Measurements from ENCODE around the gene IFITM1. TPM values are rescaled to one million over a fixed set of nuclear protein-coding genes. Genes with fewer than 3 reads are reported as not detected.

Gene IFITM1
- total RNA-seq, 1 donor: 78.1 TPM

DNA sequence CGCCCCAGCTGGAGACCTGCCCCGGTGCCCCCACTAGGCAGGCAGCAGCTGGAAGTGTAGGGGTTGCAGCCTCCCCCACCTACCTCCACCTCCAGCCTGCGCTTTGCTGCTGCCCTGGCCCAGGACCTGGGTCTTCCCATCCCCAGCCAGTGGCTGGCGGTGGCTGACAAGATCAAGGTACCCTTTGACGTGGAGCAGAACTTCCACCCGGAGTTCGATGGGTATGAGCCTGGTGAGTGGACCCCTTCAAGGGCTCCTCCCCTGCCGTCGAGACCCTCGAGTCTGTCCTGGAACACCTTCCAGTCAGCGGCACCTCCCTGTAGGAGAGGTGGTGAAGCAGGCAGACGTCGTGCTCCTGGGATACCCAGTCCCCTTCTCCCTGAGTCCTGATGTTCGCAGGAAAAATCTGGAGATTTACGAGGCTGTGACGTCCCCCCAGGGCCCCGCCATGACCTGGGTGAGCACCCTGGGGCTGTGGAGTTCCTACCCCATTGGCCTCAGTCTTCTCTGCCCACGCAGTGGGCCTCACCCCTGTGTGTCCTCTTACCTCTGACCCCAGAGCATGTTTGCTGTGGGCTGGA, 20.5 kb upstream of the IFITM1 start:
- no peak for DNase-seq (ENCODE audit: low read depth in 2 of 3, low spot score in 2 of 3)

DNA sequence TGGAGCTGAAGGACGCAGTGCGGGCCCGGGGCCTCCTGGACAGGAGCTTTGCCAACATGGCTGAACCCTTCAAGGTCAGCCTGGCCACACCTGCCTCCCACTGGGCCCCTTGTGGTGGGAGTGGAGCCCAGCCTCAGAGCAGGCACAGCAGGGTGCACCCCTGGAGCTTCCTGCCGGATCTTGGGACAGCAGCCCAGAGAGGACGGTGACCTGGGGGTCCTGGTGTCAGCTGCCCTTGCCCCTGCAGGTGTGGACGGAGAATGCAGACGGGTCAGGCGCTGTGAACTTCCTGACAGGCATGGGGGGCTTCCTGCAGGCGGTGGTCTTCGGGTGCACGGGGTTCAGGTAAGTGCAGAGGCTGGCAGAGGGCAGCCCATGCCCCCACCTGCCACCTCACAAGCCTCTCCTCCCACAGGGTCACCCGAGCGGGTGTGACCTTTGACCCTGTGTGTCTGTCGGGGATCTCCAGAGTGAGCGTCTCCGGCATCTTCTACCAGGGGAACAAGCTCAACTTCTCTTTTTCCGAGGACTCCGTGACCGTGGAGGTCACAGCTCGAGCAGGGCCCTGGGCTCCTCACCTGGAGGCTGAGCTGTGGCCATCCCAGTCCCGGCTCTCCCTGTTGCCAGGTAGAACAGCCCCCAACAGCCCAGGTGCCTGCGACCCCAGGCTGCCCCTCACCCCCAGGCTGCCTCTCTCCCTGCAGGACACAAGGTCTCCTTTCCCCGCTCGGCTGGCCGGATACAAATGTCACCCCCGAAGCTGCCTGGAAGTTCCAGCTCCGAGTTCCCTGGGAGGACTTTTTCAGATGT, 19.8 kb upstream of the IFITM1 start:
- DNase-seq (ENCODE audit: low read depth in 2 of 3, low spot score in 2 of 3): no peak

DNA sequence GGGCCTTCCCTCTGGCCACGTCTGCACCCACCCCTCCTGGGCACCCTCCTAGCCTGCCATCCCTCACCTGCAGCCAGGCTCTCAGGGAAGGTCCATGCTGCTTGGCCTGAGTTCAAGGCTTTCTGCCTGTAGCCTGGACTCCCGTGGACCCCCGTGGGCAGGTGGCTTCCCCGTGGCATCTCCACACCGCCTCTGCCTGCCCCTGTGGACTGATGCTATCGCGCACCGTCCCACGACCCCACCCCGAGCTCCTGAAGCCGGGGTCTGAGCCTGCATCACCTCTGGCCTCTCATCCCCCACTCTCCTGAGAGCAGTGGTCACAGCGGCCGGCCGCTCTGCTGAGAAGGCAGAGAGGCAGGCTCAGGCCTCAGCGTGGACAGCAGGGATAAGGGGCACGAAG, 19.1 kb upstream of the IFITM1 start:
- DNase-seq (ENCODE audit: low read depth in 2 of 3, low spot score in 2 of 3): no peak

DNA sequence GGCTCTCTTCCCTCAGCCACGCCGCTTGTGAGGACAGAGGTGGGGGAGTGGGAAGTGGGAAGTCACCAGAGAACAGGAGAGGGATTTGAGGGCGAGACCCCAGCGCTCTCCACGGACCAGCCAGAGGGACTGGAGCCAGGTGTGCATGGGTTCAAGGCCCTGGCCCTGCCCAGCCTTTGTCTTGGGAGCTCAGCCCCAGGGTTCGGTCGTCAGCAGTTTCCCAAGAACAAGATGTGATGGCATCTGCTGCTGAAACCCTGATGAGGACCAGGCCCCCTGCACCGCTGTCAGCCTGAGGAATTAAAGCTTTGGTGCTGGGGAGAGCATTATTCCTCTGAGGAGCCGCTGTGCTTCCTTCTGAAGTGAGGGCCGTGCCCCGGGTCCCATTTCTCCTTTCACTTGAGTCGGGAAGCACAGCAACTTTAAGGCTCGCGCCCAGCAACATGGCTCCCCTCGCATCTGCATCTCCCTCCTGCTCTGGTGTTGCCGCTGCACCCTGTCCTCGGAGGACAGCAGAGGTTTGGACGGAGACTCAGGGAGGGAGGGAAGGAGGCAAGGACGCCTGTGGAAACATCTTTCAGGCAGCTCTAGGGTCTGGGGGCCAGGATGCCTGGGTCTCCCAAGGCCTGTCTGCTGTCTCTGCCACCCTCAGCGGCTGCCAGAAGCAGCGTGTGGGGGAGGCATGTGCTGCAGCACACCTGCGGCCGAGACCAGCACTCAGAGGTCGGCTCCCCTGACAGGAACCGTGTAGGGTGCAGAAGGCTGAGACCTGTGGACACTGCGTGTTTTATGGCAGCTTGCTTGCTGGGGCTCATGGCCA, 18.3 kb upstream of the IFITM1 start:
- DNase-seq (ENCODE audit: low read depth in 2 of 3, low spot score in 2 of 3): no peak

DNA sequence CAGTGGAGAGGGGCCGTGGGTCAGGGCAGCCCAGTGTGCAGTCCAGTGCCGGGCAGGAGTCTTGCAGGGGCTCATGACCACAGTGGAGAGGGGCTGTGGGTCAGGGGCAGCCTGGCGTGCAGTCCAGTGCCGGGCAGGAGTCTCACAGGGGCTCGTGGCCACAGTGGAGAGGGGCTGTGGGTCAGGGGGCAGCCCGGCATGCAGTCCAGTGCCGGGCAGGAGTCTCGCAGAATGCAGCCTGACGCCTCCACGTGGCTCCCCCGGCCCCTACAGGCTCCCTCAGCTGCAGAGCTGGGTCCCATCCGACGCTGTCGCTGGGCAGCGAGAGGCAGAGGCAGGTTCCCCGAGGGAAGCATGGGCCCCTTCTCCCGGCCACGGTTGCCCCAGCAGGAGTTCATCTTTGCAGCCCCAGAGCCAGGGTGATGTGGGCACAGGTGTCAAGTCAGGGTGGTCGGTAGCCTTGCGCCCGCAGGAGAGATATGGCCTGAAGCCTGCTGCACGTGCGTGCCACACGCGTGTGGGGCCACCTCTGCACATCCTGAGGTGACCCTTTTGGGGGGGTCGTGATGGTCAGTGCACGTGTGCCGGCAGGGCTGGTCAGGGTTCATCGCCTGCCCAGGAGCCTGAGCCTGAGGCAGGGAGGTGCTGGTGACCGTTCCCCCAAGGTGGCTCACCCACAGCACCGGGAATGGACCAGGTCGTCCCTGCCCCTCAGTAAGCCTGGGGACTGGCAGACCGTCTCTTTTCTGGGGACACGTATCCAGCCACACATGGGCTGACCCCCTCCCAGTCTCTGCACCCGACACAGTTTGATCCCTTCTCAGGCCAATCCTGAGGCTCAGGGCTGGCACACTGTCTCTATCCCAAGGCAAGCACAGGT, 17.4 kb upstream of the IFITM1 start:
- no peak for DNase-seq (ENCODE audit: low read depth in 2 of 3, low spot score in 2 of 3)

DNA sequence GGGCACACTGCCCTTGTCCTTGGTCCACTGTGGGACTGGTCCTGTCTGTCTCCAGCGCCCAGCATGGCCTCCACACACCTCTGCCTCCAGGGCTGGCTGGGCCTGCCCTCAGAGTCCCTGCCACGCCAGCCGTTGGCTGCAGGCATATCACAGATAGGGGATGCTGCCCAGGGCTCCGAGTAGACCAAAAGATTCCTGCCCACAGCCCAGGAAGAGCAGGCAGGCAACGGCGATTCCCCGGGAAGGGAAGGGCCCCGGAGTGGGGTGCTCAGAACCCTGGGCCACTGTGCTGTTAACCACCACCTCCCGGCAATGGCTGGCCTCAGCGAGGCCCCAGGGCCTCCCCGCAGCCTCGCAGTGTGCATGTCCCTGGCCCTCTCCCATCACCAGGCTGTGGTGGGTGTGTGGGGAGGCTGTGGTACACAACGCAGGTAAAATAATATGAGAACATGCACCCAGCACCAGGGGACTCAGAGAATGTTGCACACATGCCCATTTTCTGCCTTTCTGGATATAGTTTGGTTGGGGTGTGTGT, 16.7 kb upstream of the IFITM1 start:
- no peak for DNase-seq (ENCODE audit: low read depth in 2 of 3, low spot score in 2 of 3)

DNA sequence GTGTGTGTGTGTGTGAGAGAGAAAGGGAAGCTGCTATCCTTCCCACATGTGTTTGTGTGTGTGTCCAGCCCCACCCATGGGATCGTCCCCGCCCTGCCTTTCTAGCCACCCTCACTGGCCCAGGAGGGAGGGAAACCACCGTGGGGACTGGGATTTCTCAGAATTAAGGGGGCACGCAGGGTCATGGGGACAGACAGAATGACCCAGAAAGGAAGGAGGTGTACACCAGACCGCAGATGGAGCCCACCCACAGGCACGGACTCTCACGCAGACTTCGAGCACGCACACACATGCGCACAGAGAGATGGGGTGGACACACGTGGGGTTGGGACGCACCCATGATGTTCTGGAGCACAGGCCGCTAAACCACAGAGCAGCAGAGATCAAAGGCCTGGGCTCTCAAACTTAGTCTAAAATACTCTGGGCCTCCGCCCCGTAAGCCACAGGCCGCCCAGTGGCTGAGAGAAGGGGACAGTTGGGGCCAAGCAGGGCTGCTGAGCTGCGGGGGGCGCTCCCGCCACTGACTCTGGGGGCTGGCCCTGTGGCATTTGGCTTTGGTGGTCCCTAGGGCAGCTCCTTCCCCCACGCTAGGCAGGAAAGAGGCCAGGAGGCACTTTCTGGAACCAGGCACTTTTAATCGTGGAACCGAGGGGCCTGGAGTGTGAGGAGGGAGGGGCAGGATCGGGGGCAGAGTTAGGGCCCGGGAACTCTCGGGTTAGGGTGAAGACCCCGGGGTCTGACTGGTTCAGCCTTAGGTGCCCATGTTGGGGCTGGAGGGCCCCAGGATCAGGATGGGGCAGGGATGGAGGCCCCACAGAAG, 16.0 kb upstream of the IFITM1 start:
- DNase-seq (ENCODE audit: low read depth in 2 of 3, low spot score in 2 of 3): no peak

DNA sequence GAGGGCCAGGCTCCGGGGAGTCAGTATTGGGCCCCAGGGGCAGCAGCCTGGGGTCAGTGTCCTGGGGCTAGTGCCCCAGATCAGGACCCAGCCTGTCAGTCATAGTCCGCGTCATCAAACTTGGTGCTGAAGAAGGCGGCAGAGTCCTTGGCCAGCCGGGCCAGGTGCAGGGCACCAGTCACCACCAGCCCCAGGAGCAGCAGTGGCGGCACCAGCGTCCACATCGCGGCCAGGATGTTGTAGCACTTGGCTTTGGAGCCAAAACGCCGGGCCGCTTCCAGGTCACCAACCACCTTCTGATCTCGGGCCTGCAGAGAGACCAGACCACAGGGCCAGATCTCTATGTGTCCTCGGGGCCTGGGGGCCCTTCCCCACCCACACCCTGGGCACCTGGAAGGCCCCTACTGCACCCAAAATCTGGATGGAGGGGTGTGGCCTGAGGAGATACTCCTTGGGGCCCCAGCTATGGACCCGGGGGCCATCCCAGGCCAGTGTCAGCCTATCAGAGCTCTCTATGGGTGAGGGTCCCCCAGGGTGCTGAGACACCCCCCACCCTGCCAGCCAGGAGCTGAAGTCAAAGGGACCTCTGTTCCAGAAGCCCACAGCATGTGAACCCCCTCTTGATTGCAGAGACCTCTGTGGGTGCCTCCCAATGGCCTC, 15.3 kb upstream of the IFITM1 start:
- no peak for DNase-seq (ENCODE audit: low read depth in 2 of 3, low spot score in 2 of 3)

DNA sequence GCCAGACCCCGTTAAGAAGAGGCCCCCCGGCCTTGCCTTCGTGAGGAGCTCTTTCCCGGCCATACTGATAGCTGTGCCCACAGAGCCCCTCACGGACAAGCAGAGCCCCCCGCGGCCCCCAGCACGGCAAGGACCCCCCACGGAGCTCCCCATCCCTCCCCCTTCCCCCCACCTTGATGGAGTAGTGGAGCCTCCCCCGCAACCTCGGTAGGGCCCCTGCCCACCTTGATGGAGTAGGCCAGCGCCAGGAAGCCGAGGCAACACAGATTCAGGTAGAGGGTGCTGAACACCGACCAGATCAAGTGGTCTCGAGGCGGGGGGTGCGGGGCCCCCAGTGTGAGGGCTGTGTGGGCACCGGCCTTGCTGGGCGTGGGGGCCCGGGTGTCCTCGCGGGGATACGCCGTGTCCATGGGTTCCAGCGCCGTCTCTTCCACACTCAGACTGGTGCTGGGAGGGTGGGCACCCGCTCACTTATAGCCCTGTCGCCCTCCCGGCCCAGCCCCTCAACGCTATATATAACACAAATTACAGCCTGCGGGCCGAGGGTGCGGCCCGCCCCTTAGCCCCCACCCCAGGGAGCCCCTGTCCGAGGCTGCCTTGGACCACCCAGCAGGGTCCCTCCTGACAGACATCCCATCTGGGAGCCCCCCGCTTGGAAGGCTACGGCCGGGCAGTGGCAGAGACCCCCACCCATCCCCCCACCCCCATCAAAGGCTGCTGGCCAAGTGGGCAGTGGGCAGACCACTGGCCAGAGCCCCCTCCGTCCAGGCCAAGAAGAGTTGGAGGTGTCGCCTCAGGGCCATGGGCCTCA, 14.6 kb upstream of the IFITM1 start, which contains the start of gene IFITM5:
Gene IFITM5 (minus strand): TSS at position 446 of the 811 bp plus-strand sequence. CDS start 36 bp downstream, at position 410.
- no peak for DNase-seq (ENCODE audit: low read depth in 2 of 3, low spot score in 2 of 3)

DNA sequence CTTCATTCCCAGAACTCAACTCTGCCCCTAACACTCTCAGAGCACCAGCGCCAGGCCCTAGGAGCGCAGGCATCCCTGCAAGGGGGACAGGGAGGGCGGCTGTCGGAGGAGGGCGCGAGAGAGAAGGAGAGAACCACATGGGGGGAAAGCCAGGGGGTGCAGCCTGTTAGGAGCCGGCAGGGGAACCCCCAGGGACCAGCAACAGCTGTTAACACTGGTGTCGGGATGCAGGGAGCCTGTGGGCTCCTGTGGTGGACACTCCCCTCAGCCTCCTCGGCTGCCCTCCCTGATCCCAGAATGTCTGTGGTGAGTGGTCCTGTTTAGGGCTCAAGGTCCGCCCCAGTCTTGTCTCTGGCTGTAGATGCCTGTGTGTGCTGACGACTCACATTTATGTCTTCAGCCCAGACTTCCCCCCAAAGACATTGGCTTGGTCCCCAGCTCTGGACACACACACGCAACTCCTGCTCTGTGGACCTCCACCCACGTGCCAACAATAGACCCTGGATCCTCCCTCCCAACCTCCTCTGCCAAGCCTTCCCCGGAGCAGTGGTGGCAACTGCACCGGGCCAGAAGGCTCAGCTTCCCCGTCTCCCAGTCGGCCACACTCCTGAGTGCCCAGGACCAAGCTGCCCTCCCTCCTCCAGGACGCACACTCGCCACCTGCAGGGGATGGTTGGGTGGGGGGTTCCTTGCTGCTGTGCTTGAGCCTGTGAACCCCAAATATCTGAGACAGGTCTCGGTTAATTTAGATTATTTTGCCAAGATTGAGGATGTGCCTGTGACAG, 13.7 kb upstream of the IFITM1 start:
- DNase-seq (ENCODE audit: low read depth in 2 of 3, low spot score in 2 of 3): peak in 2 of 3 donors; percentile 70 to 79

DNA sequence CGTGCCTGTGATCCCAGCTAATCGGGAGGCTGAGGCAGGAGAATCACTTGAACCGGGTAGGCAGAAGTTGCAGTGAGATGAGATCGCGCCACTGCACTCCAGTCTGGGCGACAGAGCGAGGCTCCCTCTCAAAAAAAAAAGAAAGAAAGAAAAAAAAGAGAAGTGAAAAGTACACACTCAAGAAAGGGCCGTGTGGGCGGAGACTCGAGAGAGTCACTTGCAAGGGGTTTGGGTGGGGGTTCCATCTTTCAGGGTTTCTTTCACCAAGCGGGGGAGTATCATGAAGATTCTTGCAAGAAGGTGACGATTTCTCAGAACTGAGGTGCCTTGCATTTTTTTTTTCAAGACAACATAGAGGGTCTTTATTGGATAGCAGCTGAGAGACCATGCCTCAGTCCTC, 10.5 kb upstream of the IFITM1 start:
- DNase-seq (ENCODE audit: low read depth in 2 of 3, low spot score in 2 of 3): peak in 1 of 3 donors; percentile 29

DNA sequence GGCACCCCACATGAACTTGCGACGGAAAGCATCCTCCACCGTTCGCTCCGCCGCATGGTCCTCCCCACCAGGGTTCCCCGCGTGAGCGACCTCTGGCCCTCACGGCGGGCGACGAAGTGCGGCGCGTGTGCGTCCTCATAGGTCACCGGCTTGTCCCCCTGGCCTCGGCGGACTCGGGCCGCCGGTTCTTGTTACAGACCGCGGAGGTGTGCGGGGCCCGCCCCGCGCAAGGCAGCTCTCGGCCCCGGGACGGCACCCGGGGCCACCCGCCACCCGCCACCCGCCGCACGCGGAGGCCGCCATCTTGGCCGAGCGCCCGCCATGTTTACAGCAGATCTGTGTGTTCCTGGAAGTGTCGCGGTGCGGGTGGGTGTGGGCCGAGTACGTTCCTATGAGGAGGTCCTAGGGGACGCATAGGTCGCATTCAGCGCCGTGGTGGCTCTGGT, 9.8 kb upstream of the IFITM1 start:
- no peak for DNase-seq (ENCODE audit: low read depth in 2 of 3, low spot score in 2 of 3)

DNA sequence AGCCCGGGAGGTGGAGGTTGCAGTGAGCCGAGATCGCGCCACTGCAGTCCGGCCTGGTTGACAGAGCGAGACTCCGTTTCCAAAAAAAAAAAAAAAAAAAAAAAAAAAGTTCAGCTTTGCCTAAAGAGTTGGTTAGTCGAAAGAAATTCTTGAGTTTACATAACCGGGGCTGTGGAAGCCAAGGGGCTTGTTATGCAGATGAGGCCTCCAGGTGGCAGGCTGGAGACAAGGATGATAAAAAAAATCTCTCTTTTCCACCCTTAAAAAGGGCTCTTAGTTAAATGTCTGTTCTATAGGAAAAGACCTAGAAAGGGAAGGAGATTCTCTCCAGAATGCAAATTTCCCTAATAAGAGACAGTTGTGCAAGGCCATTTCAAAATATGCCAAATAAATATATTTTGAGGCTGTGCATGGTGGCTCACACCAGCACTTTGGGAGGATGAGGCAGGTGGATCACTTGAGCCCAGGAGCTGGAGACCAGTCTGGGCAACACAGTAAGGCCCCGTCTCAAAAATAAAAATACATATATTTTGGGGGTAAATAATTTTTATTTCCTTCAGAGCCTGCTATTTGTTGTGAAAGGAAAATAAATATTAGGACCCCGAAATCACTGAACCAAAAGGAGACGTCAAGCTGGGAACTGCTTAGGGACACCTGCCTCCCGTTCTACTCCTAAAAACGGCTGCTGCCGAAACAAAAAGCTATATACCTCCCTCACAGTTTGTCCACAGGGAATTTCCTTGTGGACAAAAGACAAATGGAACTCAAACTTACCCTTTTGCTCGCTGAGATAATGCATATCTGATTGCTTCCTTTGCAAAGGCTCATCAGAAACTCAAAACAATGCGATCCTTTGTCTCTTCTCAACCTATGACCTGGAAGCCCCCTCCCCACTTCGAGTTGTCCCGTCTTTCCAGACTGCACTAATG, 8.7 kb upstream of the IFITM1 start:
- peak in 2 of 3 donors; percentile 63 to 87 for DNase-seq (ENCODE audit: low read depth in 2 of 3, low spot score in 2 of 3)

DNA sequence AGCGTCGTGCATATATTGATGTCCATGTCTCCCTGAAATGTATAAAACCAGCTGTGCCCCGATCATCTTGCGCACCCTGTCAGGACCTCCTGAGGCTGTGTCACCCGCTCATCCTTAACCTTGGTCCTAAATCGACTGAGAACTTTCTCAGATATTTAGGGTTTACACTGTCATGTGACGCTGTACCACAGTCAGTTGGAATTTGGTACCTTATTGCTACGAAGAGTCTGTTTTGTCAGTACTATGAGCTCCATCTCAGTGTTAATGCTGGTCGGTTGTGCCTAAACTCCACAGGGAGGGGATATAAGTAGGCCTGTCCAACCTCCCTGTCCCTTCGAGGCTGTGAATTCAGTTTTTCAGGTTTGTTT, 8.0 kb upstream of the IFITM1 start:
- DNase-seq (ENCODE audit: low read depth in 2 of 3, low spot score in 2 of 3): no peak

DNA sequence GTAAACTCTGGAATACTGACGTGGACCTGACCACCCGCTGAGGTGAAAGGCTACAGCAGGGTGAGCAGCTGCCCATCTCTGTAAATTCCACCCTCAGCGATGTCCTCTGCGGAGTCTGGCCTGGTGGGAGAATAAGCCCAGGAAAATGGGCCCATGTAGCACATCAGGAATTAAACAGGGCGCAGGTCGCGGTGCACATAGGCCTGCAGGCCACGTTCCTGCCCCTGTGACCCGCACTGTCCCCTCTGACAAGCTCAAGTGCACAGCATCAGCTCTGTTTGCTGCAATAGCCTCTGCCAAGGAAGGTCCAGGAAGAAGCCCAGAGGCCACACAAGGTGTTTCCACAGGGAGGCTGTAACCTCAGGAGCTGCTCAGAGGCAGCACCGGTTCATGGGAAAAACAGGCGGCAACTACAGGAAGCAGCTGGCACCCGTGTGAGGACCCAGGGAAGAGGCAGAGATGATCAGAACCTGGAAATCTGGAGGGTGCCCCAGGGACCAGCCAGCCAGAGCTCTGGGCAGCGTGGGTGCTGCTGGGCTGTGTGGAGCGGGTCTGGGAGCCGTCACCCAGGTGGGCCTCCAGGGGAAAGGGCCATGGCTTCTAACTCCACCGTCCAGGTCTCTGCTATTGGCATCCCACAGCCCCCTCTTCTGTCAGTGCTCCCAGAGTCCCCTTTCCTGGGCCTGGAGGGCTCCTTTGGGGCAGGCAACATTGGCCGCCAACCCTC, 7.0 kb upstream of the IFITM1 start:
- no peak for DNase-seq (ENCODE audit: low read depth in 2 of 3, low spot score in 2 of 3)
